Chondrocyte (in vitro differentiated cells): ENCODE data around the gene IFITM2. TPM values are rescaled to one million over a fixed set of nuclear protein-coding genes. Genes with fewer than 3 reads are reported as not detected.
A peak's percentile ranks its signal among the peaks of the same experiment; 100 is the strongest.

ENCODE experiments used
- DNase-seq: peaks from one replicate; pipeline ENCODE4 v3.0.0; 2021; ENCODE audit warnings: mixed read lengths, low spot score
- H3K27ac Mint-ChIP-seq: one replicate; pipeline ENCODE4 v1.8.0; 2021; ENCODE audit warnings: mild to moderate bottlenecking, moderate library complexity, mixed read lengths; ENCODE audit not compliant: unreplicated experiment
- H3K27me3 Mint-ChIP-seq: 2 replicates; pipeline ENCODE4 v1.8.0; 2021; ENCODE audit warnings: low read depth, mixed read lengths
- H3K36me3 Mint-ChIP-seq: 2 replicates; pipeline ENCODE4 v1.8.0; 2021; ENCODE audit warnings: low read depth, mixed read lengths
- H3K4me1 Mint-ChIP-seq: 2 replicates; pipeline ENCODE4 v1.8.0; 2021; ENCODE audit warnings: low read depth, mild to moderate bottlenecking, mixed read lengths
- H3K4me3 Mint-ChIP-seq: one replicate; pipeline ENCODE4 v1.8.0; 2021; ENCODE audit warnings: mild to moderate bottlenecking, moderate library complexity, mixed read lengths; ENCODE audit not compliant: unreplicated experiment
- H3K9me3 Mint-ChIP-seq: 2 replicates; pipeline ENCODE4 v1.8.0; 2021; ENCODE audit warnings: low read depth, mixed read lengths
- total RNA-seq: library from RNA; stranded (reverse); gene quantifications from 3 replicates; pipeline ENCODE4 v1.2.1, GENCODE V29; 2021
- TF ChIP-seq, protein P1 (sequence below): fragments of 200-600 bp; sonication (generic); IDR thresholded peaks from 2 replicates; pipeline ENCODE4 v1.5.0; 2021; ENCODE audit warnings: antibody characterized with exemption, mild to moderate bottlenecking, moderate library complexity

IFITM2 gene
- total RNA-seq, 1 donor from 2014 or later = 109 TPM

DNA sequence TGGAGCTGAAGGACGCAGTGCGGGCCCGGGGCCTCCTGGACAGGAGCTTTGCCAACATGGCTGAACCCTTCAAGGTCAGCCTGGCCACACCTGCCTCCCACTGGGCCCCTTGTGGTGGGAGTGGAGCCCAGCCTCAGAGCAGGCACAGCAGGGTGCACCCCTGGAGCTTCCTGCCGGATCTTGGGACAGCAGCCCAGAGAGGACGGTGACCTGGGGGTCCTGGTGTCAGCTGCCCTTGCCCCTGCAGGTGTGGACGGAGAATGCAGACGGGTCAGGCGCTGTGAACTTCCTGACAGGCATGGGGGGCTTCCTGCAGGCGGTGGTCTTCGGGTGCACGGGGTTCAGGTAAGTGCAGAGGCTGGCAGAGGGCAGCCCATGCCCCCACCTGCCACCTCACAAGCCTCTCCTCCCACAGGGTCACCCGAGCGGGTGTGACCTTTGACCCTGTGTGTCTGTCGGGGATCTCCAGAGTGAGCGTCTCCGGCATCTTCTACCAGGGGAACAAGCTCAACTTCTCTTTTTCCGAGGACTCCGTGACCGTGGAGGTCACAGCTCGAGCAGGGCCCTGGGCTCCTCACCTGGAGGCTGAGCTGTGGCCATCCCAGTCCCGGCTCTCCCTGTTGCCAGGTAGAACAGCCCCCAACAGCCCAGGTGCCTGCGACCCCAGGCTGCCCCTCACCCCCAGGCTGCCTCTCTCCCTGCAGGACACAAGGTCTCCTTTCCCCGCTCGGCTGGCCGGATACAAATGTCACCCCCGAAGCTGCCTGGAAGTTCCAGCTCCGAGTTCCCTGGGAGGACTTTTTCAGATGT lies 13.6 kb upstream of the IFITM2 start:
- Mint-ChIP-seq H3K27ac (no peak overlapping the region), H3K36me3 (peaks cover 9% of the 10 kb centered on the region)

DNA sequence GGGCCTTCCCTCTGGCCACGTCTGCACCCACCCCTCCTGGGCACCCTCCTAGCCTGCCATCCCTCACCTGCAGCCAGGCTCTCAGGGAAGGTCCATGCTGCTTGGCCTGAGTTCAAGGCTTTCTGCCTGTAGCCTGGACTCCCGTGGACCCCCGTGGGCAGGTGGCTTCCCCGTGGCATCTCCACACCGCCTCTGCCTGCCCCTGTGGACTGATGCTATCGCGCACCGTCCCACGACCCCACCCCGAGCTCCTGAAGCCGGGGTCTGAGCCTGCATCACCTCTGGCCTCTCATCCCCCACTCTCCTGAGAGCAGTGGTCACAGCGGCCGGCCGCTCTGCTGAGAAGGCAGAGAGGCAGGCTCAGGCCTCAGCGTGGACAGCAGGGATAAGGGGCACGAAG lies 12.8 kb upstream of the IFITM2 start:
- TF ChIP-seq, protein P1, sequence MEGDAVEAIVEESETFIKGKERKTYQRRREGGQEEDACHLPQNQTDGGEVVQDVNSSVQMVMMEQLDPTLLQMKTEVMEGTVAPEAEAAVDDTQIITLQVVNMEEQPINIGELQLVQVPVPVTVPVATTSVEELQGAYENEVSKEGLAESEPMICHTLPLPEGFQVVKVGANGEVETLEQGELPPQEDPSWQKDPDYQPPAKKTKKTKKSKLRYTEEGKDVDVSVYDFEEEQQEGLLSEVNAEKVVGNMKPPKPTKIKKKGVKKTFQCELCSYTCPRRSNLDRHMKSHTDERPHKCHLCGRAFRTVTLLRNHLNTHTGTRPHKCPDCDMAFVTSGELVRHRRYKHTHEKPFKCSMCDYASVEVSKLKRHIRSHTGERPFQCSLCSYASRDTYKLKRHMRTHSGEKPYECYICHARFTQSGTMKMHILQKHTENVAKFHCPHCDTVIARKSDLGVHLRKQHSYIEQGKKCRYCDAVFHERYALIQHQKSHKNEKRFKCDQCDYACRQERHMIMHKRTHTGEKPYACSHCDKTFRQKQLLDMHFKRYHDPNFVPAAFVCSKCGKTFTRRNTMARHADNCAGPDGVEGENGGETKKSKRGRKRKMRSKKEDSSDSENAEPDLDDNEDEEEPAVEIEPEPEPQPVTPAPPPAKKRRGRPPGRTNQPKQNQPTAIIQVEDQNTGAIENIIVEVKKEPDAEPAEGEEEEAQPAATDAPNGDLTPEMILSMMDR = no peak
- Mint-ChIP-seq H3K27ac (no peak overlapping the region), H3K9me3 (no peaks in the 10 kb centered on the region), H3K4me1 (peaks cover 7% of the 10 kb centered on the region), H3K36me3 (peaks cover 9% of the 10 kb centered on the region), H3K4me3 (no peak overlapping the region), H3K27me3 (no peaks in the 10 kb centered on the region)
- peak; percentile 85 for DNase-seq

More for the DNA sequence above, 13.6 kb upstream of the IFITM2 start:
- peaks cover 9% of the 10 kb centered on the region for H3K4me1 Mint-ChIP-seq
- TF ChIP-seq, protein P1 = no peak
- no peak overlapping the region for H3K4me3 Mint-ChIP-seq
- H3K9me3 Mint-ChIP-seq = no peaks in the 10 kb centered on the region
- DNase-seq = peak; percentile 90
- H3K27me3 Mint-ChIP-seq = no peaks in the 10 kb centered on the region

DNA sequence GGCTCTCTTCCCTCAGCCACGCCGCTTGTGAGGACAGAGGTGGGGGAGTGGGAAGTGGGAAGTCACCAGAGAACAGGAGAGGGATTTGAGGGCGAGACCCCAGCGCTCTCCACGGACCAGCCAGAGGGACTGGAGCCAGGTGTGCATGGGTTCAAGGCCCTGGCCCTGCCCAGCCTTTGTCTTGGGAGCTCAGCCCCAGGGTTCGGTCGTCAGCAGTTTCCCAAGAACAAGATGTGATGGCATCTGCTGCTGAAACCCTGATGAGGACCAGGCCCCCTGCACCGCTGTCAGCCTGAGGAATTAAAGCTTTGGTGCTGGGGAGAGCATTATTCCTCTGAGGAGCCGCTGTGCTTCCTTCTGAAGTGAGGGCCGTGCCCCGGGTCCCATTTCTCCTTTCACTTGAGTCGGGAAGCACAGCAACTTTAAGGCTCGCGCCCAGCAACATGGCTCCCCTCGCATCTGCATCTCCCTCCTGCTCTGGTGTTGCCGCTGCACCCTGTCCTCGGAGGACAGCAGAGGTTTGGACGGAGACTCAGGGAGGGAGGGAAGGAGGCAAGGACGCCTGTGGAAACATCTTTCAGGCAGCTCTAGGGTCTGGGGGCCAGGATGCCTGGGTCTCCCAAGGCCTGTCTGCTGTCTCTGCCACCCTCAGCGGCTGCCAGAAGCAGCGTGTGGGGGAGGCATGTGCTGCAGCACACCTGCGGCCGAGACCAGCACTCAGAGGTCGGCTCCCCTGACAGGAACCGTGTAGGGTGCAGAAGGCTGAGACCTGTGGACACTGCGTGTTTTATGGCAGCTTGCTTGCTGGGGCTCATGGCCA lies 12.1 kb upstream of the IFITM2 start:
- no peaks in the 10 kb centered on the region for H3K9me3 Mint-ChIP-seq
- no peak overlapping the region for H3K27ac Mint-ChIP-seq
- peaks cover 9% of the 10 kb centered on the region for H3K36me3 Mint-ChIP-seq
- TF ChIP-seq, protein P1 = no peak
- DNase-seq = peak; percentile 84
- H3K4me1 Mint-ChIP-seq = peaks cover 5% of the 10 kb centered on the region
- H3K4me3 Mint-ChIP-seq = no peak overlapping the region
- no peaks in the 10 kb centered on the region for H3K27me3 Mint-ChIP-seq

DNA sequence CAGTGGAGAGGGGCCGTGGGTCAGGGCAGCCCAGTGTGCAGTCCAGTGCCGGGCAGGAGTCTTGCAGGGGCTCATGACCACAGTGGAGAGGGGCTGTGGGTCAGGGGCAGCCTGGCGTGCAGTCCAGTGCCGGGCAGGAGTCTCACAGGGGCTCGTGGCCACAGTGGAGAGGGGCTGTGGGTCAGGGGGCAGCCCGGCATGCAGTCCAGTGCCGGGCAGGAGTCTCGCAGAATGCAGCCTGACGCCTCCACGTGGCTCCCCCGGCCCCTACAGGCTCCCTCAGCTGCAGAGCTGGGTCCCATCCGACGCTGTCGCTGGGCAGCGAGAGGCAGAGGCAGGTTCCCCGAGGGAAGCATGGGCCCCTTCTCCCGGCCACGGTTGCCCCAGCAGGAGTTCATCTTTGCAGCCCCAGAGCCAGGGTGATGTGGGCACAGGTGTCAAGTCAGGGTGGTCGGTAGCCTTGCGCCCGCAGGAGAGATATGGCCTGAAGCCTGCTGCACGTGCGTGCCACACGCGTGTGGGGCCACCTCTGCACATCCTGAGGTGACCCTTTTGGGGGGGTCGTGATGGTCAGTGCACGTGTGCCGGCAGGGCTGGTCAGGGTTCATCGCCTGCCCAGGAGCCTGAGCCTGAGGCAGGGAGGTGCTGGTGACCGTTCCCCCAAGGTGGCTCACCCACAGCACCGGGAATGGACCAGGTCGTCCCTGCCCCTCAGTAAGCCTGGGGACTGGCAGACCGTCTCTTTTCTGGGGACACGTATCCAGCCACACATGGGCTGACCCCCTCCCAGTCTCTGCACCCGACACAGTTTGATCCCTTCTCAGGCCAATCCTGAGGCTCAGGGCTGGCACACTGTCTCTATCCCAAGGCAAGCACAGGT lies 11.2 kb upstream of the IFITM2 start:
- Mint-ChIP-seq H3K9me3 (no peaks in the 10 kb centered on the region), H3K36me3 (peaks cover 5% of the 10 kb centered on the region), H3K27ac (no peak overlapping the region), H3K27me3 (no peaks in the 10 kb centered on the region), H3K4me3 (no peak overlapping the region), H3K4me1 (no peaks in the 10 kb centered on the region)
- peak; percentile 78 for DNase-seq
- TF ChIP-seq, protein P1 = no peak
